GM23248 (cell line): Measurements from ENCODE around the gene EXOC1L.

ENCODE experiments used
- EZH2 ChIP-seq: fragments of 200-600 bp; sonication (generic); IDR thresholded peaks from 2 replicates; pipeline ENCODE4 v1.6.1; 2018; ENCODE audit warnings: antibody characterized with exemption, mild to moderate bottlenecking; ENCODE audit not compliant: insufficient read depth, poor library complexity, severe bottlenecking
- EZH2phosphoT487 ChIP-seq: fragments of 200-600 bp; sonication (generic); IDR thresholded peaks from 2 replicates; pipeline ENCODE4 v1.6.1; 2018; ENCODE audit warnings: antibody characterized with exemption, moderate library complexity, mild to moderate bottlenecking, low read depth; ENCODE audit not compliant: insufficient read depth

- no peak for TF ChIP-seq EZH2phosphoT487
- TF ChIP-seq EZH2, result no peak
Measured at GRCh38 chr4:55830048-55830447, 10.5 kb downstream of the EXOC1L start.
